NCI-H510A (cell line): ENCODE data around the gene KRT20.
"Not testable (repeated sequence)": the region's sequence is repeated elsewhere in the genome, so short reads cannot be mapped to it uniquely, and the experiment has no call there.

Experiments used
- DNase-seq: peaks from one replicate; lab custom pipeline; 2025; lab: John Stamatoyannopoulos, UW

The KRT20 gene

GRCh38 chr17:40884708-40885512, at the start of gene KRT20:
Gene KRT20, minus strand, starts transcription at chr17:40885242. Its CDS starts 57 bp downstream, at chr17:40885185.
- DNase-seq = no peak

DNA sequence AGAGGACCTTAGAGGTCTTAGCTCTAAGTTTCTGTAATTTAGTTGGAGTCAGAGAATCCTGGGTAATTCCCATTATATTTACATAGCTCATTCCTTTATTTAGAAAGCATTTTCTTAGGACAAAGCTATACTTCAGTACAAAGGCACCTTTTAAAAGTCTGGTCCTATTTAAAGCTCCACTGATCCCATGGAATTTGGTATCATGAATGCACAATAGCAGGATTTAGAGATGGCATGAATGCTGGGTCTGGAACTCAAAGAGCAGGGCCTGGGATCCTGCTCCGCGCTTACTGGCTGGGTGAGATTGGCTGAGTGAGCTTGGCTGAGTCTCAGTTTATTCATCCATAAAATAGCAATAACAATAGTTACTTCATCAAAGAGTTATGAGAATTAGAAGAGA, 47.6 kb upstream of the KRT20 start:
- DNase-seq = no peak

DNA sequence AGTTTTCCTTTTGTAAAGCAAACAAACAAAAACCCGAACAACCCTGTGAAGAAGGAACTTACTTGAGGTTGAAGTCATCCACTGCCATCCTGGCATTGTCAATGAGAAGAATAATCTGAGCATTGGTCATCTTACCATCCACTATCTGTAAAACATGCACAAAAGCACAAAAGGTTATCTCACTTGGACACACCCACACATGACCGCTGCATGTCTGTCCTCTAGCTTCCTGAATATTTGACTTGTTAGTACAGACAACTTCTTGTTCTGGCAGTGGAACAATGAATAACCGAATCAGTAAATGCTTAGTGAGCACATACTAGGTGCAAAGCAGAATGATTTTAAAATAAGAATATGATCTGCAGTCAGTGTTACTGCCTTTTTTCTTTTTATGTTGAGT, 46.3 kb upstream of the KRT20 start:
- DNase-seq = no peak

DNA sequence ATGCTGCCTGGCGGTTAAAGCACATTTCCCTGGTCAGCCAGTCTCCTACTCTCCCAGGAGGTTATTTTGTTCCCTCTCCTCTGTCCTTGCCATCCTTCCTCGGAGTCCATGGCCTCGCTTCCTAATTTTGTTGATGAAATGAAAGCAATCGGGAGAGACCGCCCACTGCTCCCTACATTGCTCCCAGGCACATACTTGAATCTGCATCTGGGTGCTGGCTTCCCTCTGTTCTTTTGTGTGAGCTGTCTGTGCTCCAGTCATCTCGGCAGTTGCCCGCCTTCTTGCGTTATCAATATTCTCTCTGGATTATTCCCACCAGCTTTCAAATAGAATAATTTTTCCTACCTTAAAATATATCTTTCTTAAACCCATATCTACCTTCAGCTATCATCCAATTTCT, 41.3 kb upstream of the KRT20 start:
- no peak for DNase-seq

GRCh38 chr17:40922239-40922638, 37.2 kb upstream of the KRT20 start:
- DNase-seq = no peak

DNA sequence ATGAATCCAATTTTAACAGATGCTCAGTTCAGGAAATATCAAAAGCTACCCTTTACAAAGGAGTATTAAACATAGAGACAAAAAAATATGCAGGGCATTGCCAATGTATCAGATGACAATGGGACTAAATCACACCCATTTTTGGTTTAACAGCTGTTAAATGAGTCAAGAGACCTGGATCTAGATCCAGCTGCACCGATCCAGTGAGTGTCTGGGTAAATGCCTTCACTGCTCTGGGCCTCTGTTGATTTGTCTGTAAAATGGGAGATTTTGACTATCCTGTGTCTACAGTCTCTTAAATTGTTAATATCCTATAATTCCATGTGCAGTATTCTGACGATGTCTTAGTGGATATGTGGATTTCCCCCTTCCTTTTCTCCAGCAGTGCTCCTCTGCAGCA, 36.0 kb upstream of the KRT20 start:
- no peak for DNase-seq

GRCh38 chr17:40917116-40917515, 32.1 kb upstream of the KRT20 start:
- not testable (repeated sequence) for DNase-seq

DNA sequence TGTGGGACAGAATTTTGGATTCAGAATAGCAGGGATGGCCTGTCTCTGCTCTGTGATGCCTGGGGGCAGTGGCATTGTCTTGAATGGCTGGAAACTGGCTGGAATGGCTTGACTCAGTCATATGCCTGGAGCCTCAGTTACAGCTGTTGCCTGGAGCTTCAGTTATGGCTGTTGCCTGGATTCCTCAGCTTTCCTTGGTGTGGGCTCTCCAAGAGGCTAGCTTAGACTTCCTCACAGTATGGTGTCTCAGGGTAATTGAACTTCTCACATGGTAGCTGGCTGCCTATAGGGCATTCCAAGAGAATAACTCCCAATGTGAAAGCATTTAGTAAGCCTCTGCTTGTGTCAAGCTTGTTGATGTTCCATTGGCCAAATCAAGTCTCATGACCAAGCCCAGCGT, 31.3 kb upstream of the KRT20 start:
- DNase-seq = no peak

DNA sequence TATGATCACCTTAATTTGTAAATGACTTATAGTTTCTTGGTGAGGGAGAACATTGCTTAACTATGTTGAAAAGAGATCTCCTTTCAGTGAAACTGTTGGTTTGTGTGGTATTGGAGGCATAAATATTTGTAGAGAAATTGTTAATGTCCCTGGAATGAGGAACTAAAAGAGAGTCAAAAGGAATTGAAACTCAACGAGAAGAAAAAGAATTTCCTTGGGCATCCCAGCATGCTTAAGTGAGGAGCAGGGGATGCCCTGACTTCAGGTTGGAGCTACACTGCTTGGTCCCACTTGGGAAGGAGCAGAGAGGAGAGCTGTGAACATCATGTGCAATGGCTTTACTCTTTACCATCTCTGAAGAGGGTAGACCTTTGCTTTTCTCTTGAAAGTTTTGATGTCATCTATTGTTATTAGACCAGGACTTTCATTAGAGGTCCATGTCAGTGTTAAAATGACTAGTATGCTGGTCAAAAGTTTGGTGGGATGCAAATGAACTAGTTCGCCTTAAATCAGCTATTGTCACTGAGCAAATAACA, 30.7 kb upstream of the KRT20 start:
- DNase-seq = no peak

- no peak for DNase-seq
Measured at GRCh38 chr17:40915199-40915661, 30.2 kb upstream of the KRT20 start.

- DNase-seq = no peak
Measured at GRCh38 chr17:40914075-40914855, 29.2 kb upstream of the KRT20 start.

DNA sequence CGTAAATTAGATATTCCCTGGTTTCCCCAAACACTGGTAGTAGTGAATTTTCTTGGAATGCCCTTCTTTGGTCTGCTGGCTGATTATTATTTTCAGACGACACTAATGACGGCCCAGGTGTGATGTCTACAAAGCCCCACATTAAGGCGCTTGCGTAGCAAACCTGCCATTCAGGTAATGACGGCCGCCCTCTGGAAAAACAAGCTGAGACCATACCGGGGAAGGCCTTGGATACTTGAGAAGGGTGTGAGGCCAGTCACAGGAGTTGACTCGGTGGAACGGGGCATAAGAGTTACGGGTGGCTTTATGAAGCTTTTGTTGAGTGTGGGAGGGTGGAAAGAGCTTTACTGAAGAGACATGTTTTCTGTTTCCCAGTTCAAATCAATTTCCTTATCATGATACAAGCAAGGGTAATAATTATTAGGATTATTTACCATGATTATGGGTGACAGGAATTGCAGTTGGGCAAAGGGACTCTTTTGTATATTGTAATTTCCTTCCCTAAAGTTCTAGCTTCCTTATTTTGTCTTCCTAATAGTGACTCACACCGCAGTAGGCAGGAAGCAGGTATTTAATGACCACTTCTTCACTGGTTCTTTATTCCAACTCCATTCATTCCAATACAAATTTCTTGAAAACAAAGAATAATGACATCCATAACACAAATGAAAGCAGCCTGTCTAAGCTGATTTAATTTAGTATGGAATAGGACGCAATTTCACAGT, 27.6 kb upstream of the KRT20 start:
- DNase-seq = no peak

DNA sequence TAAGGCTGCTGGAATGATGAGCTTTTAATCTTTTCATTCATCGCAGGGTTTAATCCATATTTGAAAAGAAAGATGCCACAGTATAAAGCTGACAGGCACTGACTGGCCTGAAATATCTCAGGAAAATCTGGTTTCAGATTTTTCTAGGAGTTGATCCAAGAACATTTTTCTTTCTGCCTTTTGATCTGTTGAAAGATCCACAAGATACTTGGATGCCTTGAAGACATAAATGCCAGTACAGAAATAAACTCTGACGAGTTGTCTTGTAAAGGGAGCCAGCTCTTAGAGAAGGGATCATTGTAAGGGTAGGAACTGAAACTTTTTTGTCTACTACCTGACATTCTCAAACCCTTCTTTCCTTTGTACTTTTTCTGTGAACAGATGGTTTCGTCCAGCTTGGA, 25.4 kb upstream of the KRT20 start:
- no peak for DNase-seq

DNA sequence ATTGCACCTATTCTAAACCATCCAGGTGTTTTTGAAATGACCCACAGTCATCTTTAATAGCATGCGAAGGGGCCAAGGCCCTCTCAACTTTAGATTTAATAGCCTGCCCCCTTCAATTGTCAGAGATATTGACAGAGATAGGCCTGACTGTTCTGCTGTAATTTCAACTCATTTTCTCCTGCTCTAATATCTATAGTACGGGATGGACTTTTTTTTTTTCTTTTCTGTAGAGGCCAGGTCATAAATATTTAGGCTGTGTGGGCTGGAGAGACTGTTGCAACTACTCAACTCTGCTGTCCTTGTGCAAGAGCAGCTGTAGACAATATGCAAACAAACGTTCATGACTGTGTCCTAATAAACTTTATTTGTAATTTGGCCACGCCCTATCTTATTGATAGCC, 24.7 kb upstream of the KRT20 start:
- DNase-seq = no peak

DNA sequence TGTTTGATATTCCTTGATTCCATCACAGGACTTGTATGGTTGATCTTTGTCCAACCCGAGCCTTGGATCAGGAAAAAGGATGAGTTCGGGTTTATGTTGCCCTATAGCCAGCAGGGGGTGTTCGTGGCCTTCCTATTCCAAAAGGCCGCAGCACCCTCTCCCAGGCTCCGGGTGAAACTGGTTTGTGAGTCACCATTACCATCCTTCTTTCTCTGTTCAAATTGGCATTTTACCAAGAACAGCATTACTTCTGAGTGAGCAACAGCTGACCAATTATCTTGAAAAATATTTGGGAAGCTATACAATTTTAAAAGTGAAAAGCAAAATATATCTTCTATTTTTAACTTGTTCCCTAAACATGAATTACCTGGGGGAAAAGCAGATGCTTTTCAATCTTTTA, 24.3 kb upstream of the KRT20 start:
- peak; percentile 77 for DNase-seq

DNA sequence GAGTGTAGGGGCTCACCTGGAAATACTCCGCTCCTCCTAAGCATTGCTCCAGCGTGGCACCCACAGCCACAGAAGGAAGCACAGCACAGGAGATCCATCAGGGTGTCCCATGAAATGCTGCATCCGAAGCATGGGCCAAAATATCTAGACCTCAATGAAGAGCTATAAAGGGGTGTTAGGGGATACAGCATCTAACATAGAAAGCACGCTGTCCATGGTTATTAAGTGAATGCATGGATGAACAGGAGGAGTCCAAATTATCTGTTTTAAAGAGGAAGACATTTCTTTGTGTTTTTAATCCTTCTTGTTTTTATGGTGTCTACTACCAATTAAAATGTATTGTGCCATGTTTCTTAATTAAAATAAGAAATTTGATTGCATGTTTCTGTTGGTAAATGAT, 21.6 kb upstream of the KRT20 start:
- DNase-seq = no peak

DNA sequence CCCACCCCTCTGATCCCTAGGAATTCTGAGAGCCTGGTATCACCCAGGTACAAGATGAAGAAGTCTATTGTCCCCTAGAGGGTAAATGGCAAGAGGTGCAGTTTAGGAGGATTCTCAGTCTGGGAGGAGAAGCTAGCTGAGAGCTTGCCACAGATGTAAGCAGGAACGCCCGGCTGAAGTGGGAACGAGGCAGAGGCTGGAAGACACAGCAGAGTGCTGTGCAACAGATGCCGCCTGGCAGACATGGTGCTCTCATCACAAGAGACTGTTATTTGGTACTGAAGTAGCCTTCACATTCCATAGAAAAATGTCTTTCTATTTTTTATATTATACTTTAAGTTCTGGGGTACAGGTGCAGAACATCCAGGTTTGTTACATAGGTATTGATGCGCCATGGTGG, 20.3 kb upstream of the KRT20 start:
- no peak for DNase-seq

- no peak for DNase-seq
Measured at GRCh38 chr17:40903129-40903847, 18.2 kb upstream of the KRT20 start.

DNA sequence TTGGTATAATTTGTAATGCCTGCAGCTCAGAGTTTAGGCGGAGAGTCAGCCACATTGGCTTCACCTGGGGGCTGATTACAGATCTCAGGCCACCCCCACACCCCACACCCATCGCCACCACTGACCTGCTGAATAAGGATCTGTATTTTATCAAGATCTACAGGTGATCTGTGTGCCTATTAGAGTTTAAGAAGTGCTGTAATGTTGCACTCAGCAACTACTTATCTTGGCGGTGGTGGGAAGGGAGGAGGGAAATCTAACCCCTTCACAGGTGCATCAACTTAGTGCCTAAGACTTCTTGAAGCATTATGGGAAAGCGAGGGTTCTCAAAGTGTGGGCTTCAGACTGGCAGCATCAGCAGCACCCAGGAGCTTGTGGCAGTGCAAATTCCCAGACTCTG, 17.5 kb upstream of the KRT20 start:
- DNase-seq = no peak

GRCh38 chr17:40901981-40902474, 17.0 kb upstream of the KRT20 start:
- peak; percentile 39 for DNase-seq

GRCh38 chr17:40900809-40901356, 15.8 kb upstream of the KRT20 start:
- no peak for DNase-seq
